GM12878 (cell line): ENCODE measurements around the gene TCP11L2. TPM values are rescaled to one million over a fixed set of nuclear protein-coding genes. Genes with fewer than 3 reads are reported as not detected.

Experiments used
- ATAC-seq: fragments of 200-7000 bp; cut with Tn5 transposase; 3 replicates; pipeline ENCODE4 v1.9.1; 2020; ENCODE audit warnings: mild to moderate bottlenecking, moderate library complexity
- BruUV-seq: library from RNA; stranded (reverse); fragments of 400-500 nt; replicated peaks from 2 replicates; lab custom pipeline; 2021; lab: Mats Ljungman, UMichigan
- CTCF ChIA-PET: fragments of 300-600 bp; sonication (Branson Sonifier 250); formaldehyde crosslinking; extraction: SDS; loops from one replicate; lab custom pipeline; 2021; ENCODE audit warnings: inconsistent platforms; lab: Yijun Ruan, JAX
- POLR2A ChIA-PET: fragments of 350-600 bp; formaldehyde crosslinking; extraction: SDS; loops from one replicate; lab custom pipeline; 2021; ENCODE audit warnings: inconsistent platforms; lab: Charles Lee
- RAD21 ChIA-PET: fragments of 300-600 bp; sonication (Branson Sonifier 250); formaldehyde crosslinking; loops from one replicate; lab custom pipeline; 2023; ENCODE audit warnings: antibody characterized with exemption; ENCODE audit not compliant: unreplicated experiment; lab: Charles Lee
- SMC1A ChIA-PET: fragments of 300-600 bp; sonication (Branson Sonifier 250); formaldehyde crosslinking; loops from one replicate; lab custom pipeline; 2023; ENCODE audit not compliant: unreplicated experiment, uncharacterized antibody; lab: Charles Lee
- DNase-seq: peaks from one replicate; pipeline ENCODE4 v3.0.0-alpha.2; 2011; ENCODE audit warnings: low read depth, low spot score
- FAIRE-seq: peaks from 3 replicates; lab custom pipeline; 2011; peaks lifted over from hg19 to GRCh38; lab: Jason Lieb, UNC
- H2AFZ ChIP-seq: 2 replicates; pipeline ENCODE4 v1.6.0; 2011; ENCODE audit warnings: low read depth, low read length, control low read depth; ENCODE audit not compliant: control insufficient read depth
- H3K27ac ChIP-seq: 2 replicates; pipeline ENCODE4 v1.5.1; 2011; ENCODE audit warnings: control low read depth; ENCODE audit not compliant: control insufficient read depth, insufficient read depth
- H3K27me3 ChIP-seq, 2 experiments: replicated peaks in 1 of 2; 2 replicates each; pipeline versions ENCODE4 v1.6.0 to v1.6.1; 2011; ENCODE audit warnings: low read length in 1 of 2; ENCODE audit not compliant: control insufficient read depth in 2 of 2, insufficient read depth in 2 of 2
- H3K36me3 ChIP-seq, 2 experiments: 2 replicates each; pipeline ENCODE4 v1.5.1; 2011; ENCODE audit warnings: low read length in 1 of 2; ENCODE audit not compliant: control insufficient read depth in 2 of 2, insufficient read depth in 2 of 2
- H3K4me1 ChIP-seq: 2 replicates; pipeline ENCODE4 v1.6.1; 2011; ENCODE audit warnings: mild to moderate bottlenecking, low read length, moderate library complexity, mixed read lengths; ENCODE audit not compliant: control insufficient read depth, insufficient read depth
- H3K4me2 ChIP-seq: 2 replicates; pipeline ENCODE4 v1.6.0; 2011; ENCODE audit warnings: control low read depth; ENCODE audit not compliant: control insufficient read depth, insufficient read depth
- H3K4me3 ChIP-seq: fragments of 200-600 bp; sonication (generic); 2 replicates; pipeline ENCODE4 v1.5.1; 2016
- H3K79me2 ChIP-seq: 2 replicates; pipeline ENCODE4 v1.6.0; 2011; ENCODE audit warnings: low read length; ENCODE audit not compliant: control insufficient read depth, insufficient read depth
- H3K9ac ChIP-seq: 2 replicates; pipeline ENCODE4 v1.8.0; 2011; ENCODE audit warnings: low read length, control low read depth, mixed read lengths; ENCODE audit not compliant: control insufficient read depth, insufficient read depth
- H3K9me3 ChIP-seq: replicated peaks from 3 replicates; pipeline ENCODE4 v1.5.1; 2011; ENCODE audit warnings: mild to moderate bottlenecking, low read length; ENCODE audit not compliant: control insufficient read depth, insufficient read depth
- H4K20me1 ChIP-seq: 2 replicates; pipeline ENCODE4 v1.6.0; 2011; ENCODE audit not compliant: control insufficient read depth, insufficient read depth
- BACH1 ChIP-seq: fragments of 450-650 bp; IDR thresholded peaks from 2 replicates; pipeline ENCODE4 v1.6.1; 2017; ENCODE audit warnings: mild to moderate bottlenecking, borderline replicate concordance
- CEBPB ChIP-seq, 2 experiments: fragments of 150-350 bp in 1 of 2; IDR thresholded peaks; 2 replicates each; pipeline ENCODE4 v1.6.1; 2012 to 2014; ENCODE audit warnings: low read depth in 2 of 2, low read length in 2 of 2, borderline replicate concordance in 1 of 2, inconsistent platforms in 1 of 2
- CHD2 ChIP-seq: IDR thresholded peaks from 2 replicates; pipeline ENCODE4 v1.6.1; 2011; ENCODE audit warnings: low read depth, low read length, improper control_type of control experiment, borderline replicate concordance
- CHD4 ChIP-seq: fragments of 200-600 bp; sonication (generic); IDR thresholded peaks from 2 replicates; pipeline ENCODE4 v1.6.1; 2016; ENCODE audit warnings: mild to moderate bottlenecking
- ETV6 ChIP-seq, 2 experiments: fragments of 450-650 bp in 1 of 2; IDR thresholded peaks in 1 of 2; conservative IDR thresholded peaks in 1 of 2; 2 replicates each; pipeline ENCODE4 v1.6.1; 2014; ENCODE audit warnings: antibody characterized with exemption in 1 of 2, borderline replicate concordance in 1 of 2, low read depth in 1 of 2, mild to moderate bottlenecking in 1 of 2, moderate library complexity in 1 of 2
- FOXK2 ChIP-seq: fragments of 450-650 bp; IDR thresholded peaks from 2 replicates; pipeline ENCODE4 v1.6.1; 2017; ENCODE audit warnings: mild to moderate bottlenecking, moderate library complexity
- HDAC2 ChIP-seq: fragments of 200-600 bp; sonication (generic); IDR thresholded peaks from 2 replicates; pipeline ENCODE4 v1.6.1; 2017
- HDAC6 ChIP-seq: fragments of 200-600 bp; sonication (generic); IDR thresholded peaks from one replicate; pipeline ENCODE4 v1.8.0; 2017; ENCODE audit warnings: antibody characterized with exemption; ENCODE audit not compliant: unreplicated experiment
- IRF4 ChIP-seq: IDR thresholded peaks from 2 replicates; pipeline ENCODE4 v1.6.1; 2011; ENCODE audit warnings: low read depth, low read length
- KLF5 ChIP-seq: fragments of 450-650 bp; IDR thresholded peaks from 2 replicates; pipeline ENCODE4 v1.6.1; 2014; ENCODE audit warnings: mild to moderate bottlenecking; ENCODE audit not compliant: partially characterized antibody
- MEF2B ChIP-seq: fragments of 450-650 bp; IDR thresholded peaks from 2 replicates; pipeline ENCODE4 v1.6.1; 2018; ENCODE audit warnings: mild to moderate bottlenecking, moderate library complexity; ENCODE audit not compliant: partially characterized antibody, poor library complexity, severe bottlenecking
- NBN ChIP-seq: fragments of 450-650 bp; IDR thresholded peaks from 2 replicates; pipeline ENCODE4 v1.6.1; 2016
- POLR2AphosphoS5 ChIP-seq: IDR thresholded peaks from 2 replicates; pipeline ENCODE4 v1.6.1; 2011; ENCODE audit warnings: mild to moderate bottlenecking, low read length, inconsistent platforms
- RB1 ChIP-seq: fragments of 450-650 bp; formaldehyde crosslinking; IDR thresholded peaks from 2 replicates; pipeline ENCODE4 v1.6.1; 2017; ENCODE audit warnings: mild to moderate bottlenecking, borderline replicate concordance
- RFX5 ChIP-seq: IDR thresholded peaks from 2 replicates; pipeline ENCODE4 v1.6.1; 2011; ENCODE audit warnings: low read depth, low read length, improper control_type of control experiment
- SREBF2 ChIP-seq: IDR thresholded peaks from 2 replicates; pipeline ENCODE4 v1.6.1; 2012; ENCODE audit warnings: mild to moderate bottlenecking, low read length
- ZNF274 ChIP-seq: IDR thresholded peaks from one replicate; pipeline ENCODE4 v1.8.0; 2011; ENCODE audit not compliant: insufficient read length, insufficient read depth
- ZNF622 ChIP-seq: fragments of 450-650 bp; IDR thresholded peaks from 2 replicates; pipeline ENCODE4 v1.6.1; 2017; ENCODE audit warnings: mild to moderate bottlenecking, inconsistent platforms
- WGBS: methylation state at CpG from one replicate; pipeline ENCODE4 v1.1.6; 2016; ENCODE audit warnings: low lambda C conversion rate; ENCODE audit not compliant: insufficient replicate concordance, insufficient coverage; ENCODE audit errors: missing lambda C conversion rate; 5-methylcytosine and 5-hydroxymethylcytosine counted together
- in situ Hi-C: fragments of 300-500 bp; cut with MboI; formaldehyde crosslinking; loops from 9 replicates; pipeline ENCODE4 v1.14.3; 2018; ENCODE audit warnings: mixed read lengths
- intact Hi-C: fragments of 100-400 bp; cut with micrococcal nuclease; formaldehyde crosslinking; loops from one replicate; pipeline ENCODE4 v1.14.2; 2022; ENCODE audit not compliant: unreplicated experiment
- polyA plus RNA-seq, 11 experiments: library from polyadenylated mRNA; depleted of rRNA in 4 of 11; unstranded in 6 of 11; stranded (reverse) in 5 of 11; fragments of >200 nt; fragmentation: Nextera tagmentation in 4 of 11; fragmentation: Illumina TruSeq in 1 of 11; extraction: Ambion mirVana in 4 of 11; extraction: Trizol in 1 of 11; gene quantifications; 1 replicate in 1 of 11; 2 replicates in 10 of 11; pipeline versions ENCODE4 v1.2.1 to v1.2.3, GENCODE V29; 2011 to 2016; ENCODE audit warnings: inconsistent platforms in 2 of 11, missing spikeins in 2 of 11, low read depth in 1 of 11
- total RNA-seq, 4 experiments: library from RNA; depleted of rRNA in 3 of 4; stranded (reverse); fragments of >200 nt in 3 of 4; fragmentation: Illumina TruSeq in 1 of 4; extraction: Trizol in 1 of 4; gene quantifications; 2 replicates each; pipeline versions ENCODE4 v1.2.1 to v1.2.3, GENCODE V29; 2013 to 2021
- TF ChIP-seq, protein P1 (sequence below): fragments of 450-650 bp; IDR thresholded peaks from 2 replicates; pipeline ENCODE4 v1.6.1; 2016; ENCODE audit warnings: mild to moderate bottlenecking
- TF ChIP-seq, protein P2 (sequence below): IDR thresholded peaks from 2 replicates; pipeline ENCODE4 v1.6.1; 2011; ENCODE audit warnings: low read depth, low read length, improper control_type of control experiment, borderline replicate concordance
- TF ChIP-seq, protein P3 (sequence below): fragments of 450-650 bp; IDR thresholded peaks from 2 replicates; pipeline ENCODE4 v1.6.1; 2017; ENCODE audit warnings: borderline replicate concordance

TCP11L2 gene
- total and polyA plus RNA-seq, 10 of the 15 experiments (the other 5 are each of a cell fraction or from before 2014, with no cell fraction given): 0.18 to 5.0 (median 0.90) TPM

DNA sequence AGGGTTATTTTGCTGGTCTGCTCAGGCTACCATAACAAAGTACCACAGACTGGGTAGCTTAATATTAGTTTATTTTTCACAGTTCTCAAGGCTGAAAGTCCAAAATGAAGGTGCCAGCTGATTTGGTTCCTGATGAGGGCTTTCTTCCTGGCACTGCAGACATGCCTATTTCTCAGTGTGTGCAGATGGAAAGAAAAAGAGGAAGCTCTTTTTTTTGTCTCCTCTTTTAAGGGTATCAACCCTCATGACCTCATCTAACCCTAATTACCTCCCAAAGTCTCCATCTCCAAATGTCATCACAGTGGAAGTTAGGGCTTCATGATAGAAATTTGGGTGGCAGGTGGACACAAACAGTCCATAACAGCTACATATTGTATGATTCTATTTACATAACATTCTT, 30.0 kb downstream of the TCP11L2 start (continued):
- TF ChIP-seq, protein P1, sequence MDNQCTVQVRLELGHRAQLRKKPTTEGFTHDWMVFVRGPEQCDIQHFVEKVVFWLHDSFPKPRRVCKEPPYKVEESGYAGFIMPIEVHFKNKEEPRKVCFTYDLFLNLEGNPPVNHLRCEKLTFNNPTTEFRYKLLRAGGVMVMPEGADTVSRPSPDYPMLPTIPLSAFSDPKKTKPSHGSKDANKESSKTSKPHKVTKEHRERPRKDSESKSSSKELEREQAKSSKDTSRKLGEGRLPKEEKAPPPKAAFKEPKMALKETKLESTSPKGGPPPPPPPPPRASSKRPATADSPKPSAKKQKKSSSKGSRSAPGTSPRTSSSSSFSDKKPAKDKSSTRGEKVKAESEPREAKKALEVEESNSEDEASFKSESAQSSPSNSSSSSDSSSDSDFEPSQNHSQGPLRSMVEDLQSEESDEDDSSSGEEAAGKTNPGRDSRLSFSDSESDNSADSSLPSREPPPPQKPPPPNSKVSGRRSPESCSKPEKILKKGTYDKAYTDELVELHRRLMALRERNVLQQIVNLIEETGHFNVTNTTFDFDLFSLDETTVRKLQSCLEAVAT: no peak
- no peak for TF ChIP-seq FOXK2
- TF ChIP-seq NBN: no peak
- TF ChIP-seq CHD4: no peak
- TF ChIP-seq CEBPB (IDR thresholded peaks at IDR 0.05; ENCODE audit: borderline replicate concordance in 1 of 2, low read depth in 2 of 2, low read length in 2 of 2): no peak
- TF ChIP-seq, protein P2, sequence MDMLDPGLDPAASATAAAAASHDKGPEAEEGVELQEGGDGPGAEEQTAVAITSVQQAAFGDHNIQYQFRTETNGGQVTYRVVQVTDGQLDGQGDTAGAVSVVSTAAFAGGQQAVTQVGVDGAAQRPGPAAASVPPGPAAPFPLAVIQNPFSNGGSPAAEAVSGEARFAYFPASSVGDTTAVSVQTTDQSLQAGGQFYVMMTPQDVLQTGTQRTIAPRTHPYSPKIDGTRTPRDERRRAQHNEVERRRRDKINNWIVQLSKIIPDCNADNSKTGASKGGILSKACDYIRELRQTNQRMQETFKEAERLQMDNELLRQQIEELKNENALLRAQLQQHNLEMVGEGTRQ: no peak
- TF ChIP-seq, protein P3, sequence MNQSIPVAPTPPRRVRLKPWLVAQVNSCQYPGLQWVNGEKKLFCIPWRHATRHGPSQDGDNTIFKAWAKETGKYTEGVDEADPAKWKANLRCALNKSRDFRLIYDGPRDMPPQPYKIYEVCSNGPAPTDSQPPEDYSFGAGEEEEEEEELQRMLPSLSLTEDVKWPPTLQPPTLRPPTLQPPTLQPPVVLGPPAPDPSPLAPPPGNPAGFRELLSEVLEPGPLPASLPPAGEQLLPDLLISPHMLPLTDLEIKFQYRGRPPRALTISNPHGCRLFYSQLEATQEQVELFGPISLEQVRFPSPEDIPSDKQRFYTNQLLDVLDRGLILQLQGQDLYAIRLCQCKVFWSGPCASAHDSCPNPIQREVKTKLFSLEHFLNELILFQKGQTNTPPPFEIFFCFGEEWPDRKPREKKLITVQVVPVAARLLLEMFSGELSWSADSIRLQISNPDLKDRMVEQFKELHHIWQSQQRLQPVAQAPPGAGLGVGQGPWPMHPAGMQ: no peak

DNA sequence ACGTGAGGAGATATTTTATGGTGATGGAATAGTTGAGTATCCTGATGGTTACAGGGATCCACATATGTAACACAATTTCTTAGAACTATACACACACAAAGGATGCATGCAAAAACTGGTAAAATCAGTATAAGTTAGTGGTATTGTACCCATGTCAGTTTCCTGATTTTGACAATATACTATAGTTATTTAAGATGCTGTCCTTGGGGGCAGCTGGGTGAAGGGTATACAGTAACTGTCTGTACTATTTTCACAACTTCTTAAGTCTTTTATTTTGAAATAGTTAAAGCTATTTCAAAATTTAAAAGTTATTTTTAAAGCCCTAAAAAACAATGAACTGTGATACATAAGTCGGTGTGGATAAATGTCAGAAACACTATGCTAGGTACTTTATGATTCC, 30.5 kb downstream of the TCP11L2 start:
- Histone ChIP-seq H3K4me3 (no peak overlapping the region), H2AFZ (no peak overlapping the region), H3K27ac (no peak overlapping the region), H3K36me3 (no peaks in the 10 kb centered on the region), H4K20me1 (no peaks in the 10 kb centered on the region), H3K27me3 (no peaks in the 10 kb centered on the region), H3K9ac (no peak overlapping the region), H3K79me2 (no peaks in the 10 kb centered on the region), H3K9me3 (no peaks in the 10 kb centered on the region), H3K4me2 (no peak overlapping the region), H3K4me1 (no peaks in the 10 kb centered on the region)
- no peak for FAIRE-seq
- in situ Hi-C loops: no loop called here
- no peak for DNase-seq
- intact Hi-C loops: no loop called here
- ChIA-PET SMC1A (interaction anchor here (1.4 kb wide), 1 partner anchor 12 kb away, joined by 4 read pairs; no protein-coding TSS in a partner anchor), RAD21 (interaction anchor here (0.6 kb wide), 1 partner anchor 276 kb away, joined by 3 read pairs; no protein-coding TSS in a partner anchor), POLR2A (no interaction called here), CTCF (interaction anchor here (1.4 kb wide), 1 partner anchor 17 kb away, joined by 3 read pairs; no protein-coding TSS in a partner anchor)
- 14% methylated on average over 2 of the region's 2 CpGs for whole genome bisulfite sequencing
- ATAC-seq: no peak
- BruUV-seq: no TSS peak
- TF ChIP-seq BACH1 (no peak), IRF4 (no peak), ZNF274 (no peak), CHD2 (no peak), SREBF2 (no peak), RB1 (no peak), HDAC6 (no peak), POLR2AphosphoS5 (no peak), MEF2B (no peak), ZNF622 (no peak), HDAC2 (no peak), RFX5 (no peak), ETV6 (conservative IDR thresholded peaks at IDR 0.05 in 1 of 2, IDR thresholded peaks at IDR 0.05 in 1 of 2; ENCODE audit: borderline replicate concordance in 1 of 2, low read depth in 1 of 2) (no peak), KLF5 (no peak)
